Activated naive CD4-positive, alpha-beta T cell treated with anti-CD3 and anti-CD28 coated beads, Interleukin-2, amount 50 U/mL, for 24 hours (primary cell): Measurements from ENCODE around the gene FHIT.
"Not testable (repeated sequence)": the region's sequence is repeated elsewhere in the genome, so short reads cannot be mapped to it uniquely, and the experiment has no call there.

ENCODE experiments used
- H3K27ac Mint-ChIP-seq: one replicate; pipeline ENCODE4 v1.8.0; 2021; ENCODE audit warnings: mild to moderate bottlenecking, mixed read lengths
- H3K27me3 Mint-ChIP-seq: one replicate; pipeline ENCODE4 v1.8.0; 2021; ENCODE audit warnings: mixed read lengths
- H3K36me3 Mint-ChIP-seq: one replicate; pipeline ENCODE4 v1.8.0; 2021; ENCODE audit warnings: mixed read lengths
- H3K4me1 Mint-ChIP-seq: one replicate; pipeline ENCODE4 v1.8.0; 2021; ENCODE audit warnings: mixed read lengths
- H3K4me3 Mint-ChIP-seq: one replicate; pipeline ENCODE4 v1.8.0; 2021; ENCODE audit warnings: mild to moderate bottlenecking, mixed read lengths
- H3K9me3 Mint-ChIP-seq: one replicate; pipeline ENCODE4 v1.8.0; 2021; ENCODE audit warnings: mixed read lengths

Gene FHIT

DNA sequence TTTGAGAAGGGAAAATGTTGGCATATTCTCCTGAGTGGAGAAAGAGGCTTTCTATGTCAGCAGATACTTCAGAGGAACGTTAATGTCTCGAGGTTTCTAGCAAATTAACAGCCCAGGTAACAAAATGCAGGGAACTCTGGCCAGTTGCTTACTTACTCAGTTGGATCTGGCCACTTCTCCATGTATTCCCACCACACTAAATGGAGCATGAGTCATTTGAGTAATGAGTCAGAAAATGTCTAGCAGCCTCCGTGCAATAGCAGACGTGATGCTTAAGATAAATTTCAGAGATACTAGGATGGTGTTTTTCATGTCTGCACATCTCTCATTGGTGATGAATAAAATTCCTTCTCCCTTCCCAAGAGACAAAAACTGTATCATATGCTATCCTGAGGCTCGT, 671.5 kb downstream of the FHIT start:
- Mint-ChIP-seq H3K4me1 (no peaks in the 10 kb centered on the region), H3K27ac (no peak overlapping the region), H3K9me3 (no peaks in the 10 kb centered on the region), H3K4me3 (no peak overlapping the region), H3K36me3 (no peaks in the 10 kb centered on the region), H3K27me3 (no peaks in the 10 kb centered on the region)

DNA sequence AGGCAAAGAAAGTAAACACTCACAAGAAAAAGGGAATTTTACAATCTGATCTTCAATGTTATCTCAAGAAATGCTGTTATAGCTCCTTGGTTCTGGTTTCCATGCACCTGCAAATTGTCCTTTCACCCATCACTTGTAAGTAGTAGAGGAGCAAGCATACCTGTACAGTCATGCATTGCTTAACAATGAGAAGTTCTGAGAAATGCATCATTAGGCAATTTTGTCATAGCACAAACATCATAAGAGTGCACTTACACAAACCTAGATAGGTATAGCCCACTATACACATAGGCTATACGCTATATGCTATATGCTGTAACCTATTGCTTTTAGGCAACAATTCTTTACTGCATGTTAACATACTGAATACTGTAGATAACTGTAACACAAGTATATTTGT, 672.3 kb downstream of the FHIT start:
- H3K27ac Mint-ChIP-seq = no peak overlapping the region
- no peaks in the 10 kb centered on the region for H3K36me3 Mint-ChIP-seq
- H3K9me3 Mint-ChIP-seq = no peaks in the 10 kb centered on the region
- no peaks in the 10 kb centered on the region for H3K4me1 Mint-ChIP-seq
- H3K4me3 Mint-ChIP-seq = no peak overlapping the region
- no peaks in the 10 kb centered on the region for H3K27me3 Mint-ChIP-seq

GRCh38 chr3:60577601-60578000, 673.7 kb downstream of the FHIT start:
- no peaks in the 10 kb centered on the region for H3K4me1 Mint-ChIP-seq
- H3K4me3 Mint-ChIP-seq = no peak overlapping the region
- no peaks in the 10 kb centered on the region for H3K9me3 Mint-ChIP-seq
- H3K36me3 Mint-ChIP-seq = no peaks in the 10 kb centered on the region
- H3K27ac Mint-ChIP-seq = no peak overlapping the region
- H3K27me3 Mint-ChIP-seq = no peaks in the 10 kb centered on the region

- H3K9me3 Mint-ChIP-seq = no peaks in the 10 kb centered on the region
- H3K4me3 Mint-ChIP-seq = no peak overlapping the region
- no peaks in the 10 kb centered on the region for H3K36me3 Mint-ChIP-seq
- H3K27ac Mint-ChIP-seq = no peak overlapping the region
- H3K27me3 Mint-ChIP-seq = no peaks in the 10 kb centered on the region
- H3K4me1 Mint-ChIP-seq = no peaks in the 10 kb centered on the region
Observed at GRCh38 chr3:60575718-60576272, 675.5 kb downstream of the FHIT start.

- H3K36me3 Mint-ChIP-seq = no peaks in the 10 kb centered on the region
- H3K4me1 Mint-ChIP-seq = no peaks in the 10 kb centered on the region
- no peak overlapping the region for H3K4me3 Mint-ChIP-seq
- H3K9me3 Mint-ChIP-seq = no peaks in the 10 kb centered on the region
- H3K27me3 Mint-ChIP-seq = no peaks in the 10 kb centered on the region
- H3K27ac Mint-ChIP-seq = no peak overlapping the region
Observed at GRCh38 chr3:60574046-60574769, 677.0 kb downstream of the FHIT start.

GRCh38 chr3:60573494-60573893, 677.8 kb downstream of the FHIT start:
- Mint-ChIP-seq H3K4me3 (no peak overlapping the region), H3K9me3 (no peaks in the 10 kb centered on the region), H3K4me1 (no peaks in the 10 kb centered on the region), H3K27ac (no peak overlapping the region), H3K36me3 (no peaks in the 10 kb centered on the region), H3K27me3 (no peaks in the 10 kb centered on the region)

- no peaks in the 10 kb centered on the region for H3K27me3 Mint-ChIP-seq
- H3K4me3 Mint-ChIP-seq = no peak overlapping the region
- H3K4me1 Mint-ChIP-seq = no peaks in the 10 kb centered on the region
- no peaks in the 10 kb centered on the region for H3K9me3 Mint-ChIP-seq
- no peaks in the 10 kb centered on the region for H3K36me3 Mint-ChIP-seq
- H3K27ac Mint-ChIP-seq = no peak overlapping the region
Observed at GRCh38 chr3:60571511-60571910, 679.7 kb downstream of the FHIT start.

- no peaks in the 10 kb centered on the region for H3K27me3 Mint-ChIP-seq
- H3K4me3 Mint-ChIP-seq = no peak overlapping the region
- H3K36me3 Mint-ChIP-seq = no peaks in the 10 kb centered on the region
- H3K4me1 Mint-ChIP-seq = peaks cover 3% of the 10 kb centered on the region
- H3K27ac Mint-ChIP-seq = no peak overlapping the region
- H3K9me3 Mint-ChIP-seq = no peaks in the 10 kb centered on the region
Observed at GRCh38 chr3:60557122-60557521, 694.1 kb downstream of the FHIT start.

GRCh38 chr3:60555686-60556354, 695.4 kb downstream of the FHIT start:
- peaks cover 12% of the 10 kb centered on the region for H3K4me1 Mint-ChIP-seq
- H3K36me3 Mint-ChIP-seq = no peaks in the 10 kb centered on the region
- H3K4me3 Mint-ChIP-seq = no peak overlapping the region
- H3K27ac Mint-ChIP-seq = no peak overlapping the region
- H3K27me3 Mint-ChIP-seq = no peaks in the 10 kb centered on the region
- no peaks in the 10 kb centered on the region for H3K9me3 Mint-ChIP-seq

DNA sequence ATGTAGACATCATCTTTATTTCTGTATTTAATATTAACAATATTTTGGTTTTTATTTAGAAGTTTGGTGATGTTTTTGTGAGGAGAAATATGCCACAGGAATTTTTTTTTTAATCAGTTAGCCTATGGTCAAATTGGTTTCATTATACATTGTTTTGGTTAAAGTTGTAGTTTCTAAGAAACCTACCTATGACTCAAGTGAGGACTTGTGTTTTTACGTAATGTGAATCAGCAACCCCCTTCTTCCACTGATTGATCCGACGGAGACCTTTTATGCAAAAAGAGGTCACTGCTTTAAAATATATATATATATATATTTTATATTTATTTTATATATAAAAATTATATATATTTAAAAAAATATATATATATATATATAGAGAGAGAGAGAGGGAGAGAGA, 698.1 kb downstream of the FHIT start:
- Mint-ChIP-seq H3K27ac (no peak overlapping the region), H3K27me3 (no peaks in the 10 kb centered on the region), H3K4me1 (peaks cover 14% of the 10 kb centered on the region), H3K9me3 (no peaks in the 10 kb centered on the region), H3K4me3 (no peak overlapping the region), H3K36me3 (no peaks in the 10 kb centered on the region)

DNA sequence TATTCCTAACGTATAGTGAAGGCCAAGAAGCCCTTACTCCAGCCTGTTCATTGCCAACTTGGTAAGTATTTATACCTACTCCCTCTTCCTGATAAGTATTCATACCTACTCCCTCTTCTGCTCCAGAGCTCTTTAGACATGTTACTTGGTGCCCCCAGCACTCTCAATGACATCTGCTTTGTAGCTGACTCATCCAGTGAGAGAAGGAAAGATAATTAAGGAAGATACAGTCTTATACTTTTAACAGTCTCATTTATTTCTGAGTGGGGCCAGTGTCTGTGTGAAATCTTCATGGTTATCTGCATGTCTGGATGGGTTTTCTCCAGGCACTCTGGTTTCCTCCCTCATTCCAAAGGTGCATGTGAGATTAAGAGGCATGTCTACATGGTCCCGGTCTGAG, 698.7 kb downstream of the FHIT start:
- H3K27ac Mint-ChIP-seq = no peak overlapping the region
- no peak overlapping the region for H3K4me3 Mint-ChIP-seq
- peaks cover 14% of the 10 kb centered on the region for H3K4me1 Mint-ChIP-seq
- H3K36me3 Mint-ChIP-seq = no peaks in the 10 kb centered on the region
- no peaks in the 10 kb centered on the region for H3K9me3 Mint-ChIP-seq
- no peaks in the 10 kb centered on the region for H3K27me3 Mint-ChIP-seq

DNA sequence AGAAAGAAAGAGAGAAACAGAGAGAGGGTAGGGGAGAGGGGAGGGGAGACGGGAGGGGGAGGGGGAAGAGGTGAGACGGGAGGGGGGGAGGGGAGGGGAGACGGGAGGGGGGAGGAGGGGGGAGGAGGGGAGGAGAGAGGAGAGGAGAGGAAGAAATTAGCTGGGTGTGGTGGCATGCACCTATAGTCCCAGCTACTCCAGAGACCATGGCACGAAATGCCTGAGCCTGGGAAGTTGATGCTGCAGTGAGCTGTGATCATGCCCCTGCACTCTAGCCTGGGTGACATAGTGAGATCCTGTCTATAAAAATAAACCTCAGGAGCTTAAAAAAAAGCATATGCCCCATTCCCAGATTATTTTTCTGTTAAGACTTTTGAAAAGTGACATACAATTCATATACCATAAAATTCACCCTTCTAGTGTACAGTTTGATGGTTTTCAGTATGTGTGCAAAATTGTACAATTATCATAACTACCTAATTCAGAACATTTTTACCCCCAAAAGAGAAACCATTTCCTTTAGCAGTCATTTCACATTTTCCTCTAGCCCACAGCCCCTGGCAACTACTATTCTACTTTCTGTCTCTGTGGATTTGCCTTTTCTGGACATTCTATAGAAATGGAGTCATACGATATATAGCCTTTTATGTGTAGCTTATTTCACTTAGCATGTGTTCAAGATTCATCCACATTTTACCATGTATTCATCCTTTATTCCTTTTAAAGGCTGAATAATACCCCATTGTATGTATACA, 699.6 kb downstream of the FHIT start:
- H3K4me1 Mint-ChIP-seq = peaks cover 14% of the 10 kb centered on the region
- H3K27me3 Mint-ChIP-seq = no peaks in the 10 kb centered on the region
- H3K36me3 Mint-ChIP-seq = no peaks in the 10 kb centered on the region
- H3K4me3 Mint-ChIP-seq = no peak overlapping the region
- H3K9me3 Mint-ChIP-seq = no peaks in the 10 kb centered on the region
- H3K27ac Mint-ChIP-seq = peak overlapping the region; percentile 17

GRCh38 chr3:60549863-60550262, 701.4 kb downstream of the FHIT start:
- Mint-ChIP-seq H3K27me3 (no peaks in the 10 kb centered on the region), H3K27ac (no peak overlapping the region), H3K4me1 (peaks cover 11% of the 10 kb centered on the region), H3K9me3 (no peaks in the 10 kb centered on the region), H3K4me3 (no peak overlapping the region), H3K36me3 (no peaks in the 10 kb centered on the region)

GRCh38 chr3:60542995-60543394, 708.3 kb downstream of the FHIT start:
- Mint-ChIP-seq H3K27ac (no peak overlapping the region), H3K27me3 (no peaks in the 10 kb centered on the region), H3K4me1 (no peaks in the 10 kb centered on the region), H3K9me3 (no peaks in the 10 kb centered on the region), H3K4me3 (no peak overlapping the region), H3K36me3 (no peaks in the 10 kb centered on the region)

- H3K27ac Mint-ChIP-seq, H3K4me3 Mint-ChIP-seq, H3K9me3 Mint-ChIP-seq, H3K27me3 Mint-ChIP-seq, H3K4me1 Mint-ChIP-seq, H3K36me3 Mint-ChIP-seq: not testable (repeated sequence)
Observed at GRCh38 chr3:60539394-60539793, 711.9 kb downstream of the FHIT start.

- H3K9me3 Mint-ChIP-seq = no peaks in the 10 kb centered on the region
- H3K4me1 Mint-ChIP-seq = no peaks in the 10 kb centered on the region
- H3K27me3 Mint-ChIP-seq = no peaks in the 10 kb centered on the region
- H3K27ac Mint-ChIP-seq = no peak overlapping the region
- H3K36me3 Mint-ChIP-seq = no peaks in the 10 kb centered on the region
- H3K4me3 Mint-ChIP-seq = no peak overlapping the region
Observed at GRCh38 chr3:60536420-60536819, 714.8 kb downstream of the FHIT start.
